Colonic mucosa (tissue), 4 donors: ENCODE data around the gene SLC29A2. TPM values are rescaled to one million over a fixed set of nuclear protein-coding genes. Genes with fewer than 3 reads are reported as not detected.

ENCODE experiments used
- DNase-seq: peaks from one replicate; pipeline ENCODE4 v3.0.0-alpha.2; 2020
- H3K27ac ChIP-seq: fragments of 200-600 bp; one replicate; pipeline ENCODE4 v1.8.0; 2021
- H3K27me3 ChIP-seq: fragments of 200-600 bp; one replicate; pipeline ENCODE4 v1.8.0; 2021
- H3K36me3 ChIP-seq: fragments of 200-600 bp; one replicate; pipeline ENCODE4 v1.8.0; 2021
- H3K4me1 ChIP-seq: fragments of 200-600 bp; one replicate; pipeline ENCODE4 v1.8.0; 2021; ENCODE audit warnings: mild to moderate bottlenecking
- H3K4me3 ChIP-seq: fragments of 200-600 bp; one replicate; pipeline ENCODE4 v1.8.0; 2021
- H3K9ac ChIP-seq, 2 donors: one replicate each; pipeline ENCODE4 v1.7.0; 2013; ENCODE audit warnings: control low read depth in 2 of 2, low read depth in 2 of 2, low read length in 2 of 2
- H3K9me3 ChIP-seq: fragments of 200-600 bp; one replicate; pipeline ENCODE4 v1.8.0; 2021
- CTCF ChIP-seq: fragments of 200-600 bp; IDR thresholded peaks from one replicate; pipeline ENCODE4 v1.8.0; 2022; ENCODE audit warnings: antibody characterized with exemption, mild to moderate bottlenecking
- intact Hi-C: fragments of 100-400 bp; cut with DNase I; formaldehyde crosslinking; loops from one replicate; pipeline ENCODE4 v1.14.1; 2022
- total RNA-seq, 2 donors: library from RNA; stranded (reverse); fragmentation: NEBNext Ultra II Directional in 1 of 2; extraction: Animal tissue kit (Norgen Biotek cat#: 25700) in 1 of 2; gene quantifications; one replicate each; pipeline ENCODE4 v1.2.1, GENCODE V29; 2021
- donor health status: healthy.
- donor health status: DM: no; HTN: no; CAD: no.
- donor health status: DM: no; HTN: no; CAD: no.

The SLC29A2 gene
- total RNA-seq, 2 donors from 2014 or later: 20.2 to 28.3 TPM

GRCh38 chr11:66418168-66418985 is 46.8 kb upstream of the SLC29A2 start:
- intact Hi-C loops: no loop called here
- no peak overlapping the region for H3K4me3 ChIP-seq
- no peaks in the 10 kb centered on the region for H3K9me3 ChIP-seq
- H3K36me3 ChIP-seq: no peaks in the 10 kb centered on the region
- peaks cover 7% of the 10 kb centered on the region for H3K27me3 ChIP-seq
- H3K27ac ChIP-seq: no peak overlapping the region
- no peak overlapping the region for H3K9ac ChIP-seq
- H3K4me1 ChIP-seq: no peaks in the 10 kb centered on the region
- TF ChIP-seq CTCF: no peak
- DNase-seq: peak; percentile 55

GRCh38 chr11:66417000-66417399 is 45.4 kb upstream of the SLC29A2 start:
- Histone ChIP-seq H3K36me3 (no peaks in the 10 kb centered on the region), H3K9ac (no peak overlapping the region), H3K27ac (no peak overlapping the region), H3K27me3 (peaks cover 7% of the 10 kb centered on the region), H3K4me1 (no peaks in the 10 kb centered on the region), H3K9me3 (no peaks in the 10 kb centered on the region), H3K4me3 (no peak overlapping the region)
- TF ChIP-seq CTCF: no peak
- no peak for DNase-seq
- intact Hi-C loops: no loop called here

GRCh38 chr11:66415423-66415822 is 43.9 kb upstream of the SLC29A2 start:
- no peak overlapping the region for H3K27ac ChIP-seq

GRCh38 chr11:66414120-66414934 is 42.8 kb upstream of the SLC29A2 start:
- H3K9me3 ChIP-seq: no peaks in the 10 kb centered on the region
- H3K36me3 ChIP-seq: no peaks in the 10 kb centered on the region
- H3K4me3 ChIP-seq: no peak overlapping the region
- intact Hi-C loops: no loop called here
- TF ChIP-seq CTCF: no peak
- no peak for DNase-seq
- no peak overlapping the region for H3K27ac ChIP-seq
- H3K4me1 ChIP-seq: no peaks in the 10 kb centered on the region
- no peak overlapping the region for H3K9ac ChIP-seq
- no peaks in the 10 kb centered on the region for H3K27me3 ChIP-seq

More at GRCh38 chr11:66415423-66415822, 43.9 kb upstream of the SLC29A2 start:
- TF ChIP-seq CTCF: no peak
- H3K4me1 ChIP-seq: no peaks in the 10 kb centered on the region
- DNase-seq: no peak
- no peak overlapping the region for H3K4me3 ChIP-seq
- intact Hi-C loops: no loop called here
- no peaks in the 10 kb centered on the region for H3K36me3 ChIP-seq
- peaks cover 7% of the 10 kb centered on the region for H3K27me3 ChIP-seq
- no peaks in the 10 kb centered on the region for H3K9me3 ChIP-seq
- H3K9ac ChIP-seq: no peak overlapping the region

GRCh38 chr11:66413167-66413566 is 41.6 kb upstream of the SLC29A2 start:
- Histone ChIP-seq H3K36me3 (no peaks in the 10 kb centered on the region), H3K27me3 (peaks cover 4% of the 10 kb centered on the region), H3K4me1 (peaks cover 4% of the 10 kb centered on the region), H3K9me3 (no peaks in the 10 kb centered on the region), H3K4me3 (no peak overlapping the region), H3K27ac (no peak overlapping the region), H3K9ac (no peak overlapping the region)
- intact Hi-C loops: no loop called here
- DNase-seq: no peak
- TF ChIP-seq CTCF: no peak
